Stromal cell of bone marrow (primary cell): Measurements from ENCODE around the gene TDRD12.

Source experiments
- DNase-seq: peaks from one replicate; pipeline ENCODE4 v3.0.0-alpha.2; 2012; ENCODE audit warnings: low read depth

The TDRD12 gene, protein sequence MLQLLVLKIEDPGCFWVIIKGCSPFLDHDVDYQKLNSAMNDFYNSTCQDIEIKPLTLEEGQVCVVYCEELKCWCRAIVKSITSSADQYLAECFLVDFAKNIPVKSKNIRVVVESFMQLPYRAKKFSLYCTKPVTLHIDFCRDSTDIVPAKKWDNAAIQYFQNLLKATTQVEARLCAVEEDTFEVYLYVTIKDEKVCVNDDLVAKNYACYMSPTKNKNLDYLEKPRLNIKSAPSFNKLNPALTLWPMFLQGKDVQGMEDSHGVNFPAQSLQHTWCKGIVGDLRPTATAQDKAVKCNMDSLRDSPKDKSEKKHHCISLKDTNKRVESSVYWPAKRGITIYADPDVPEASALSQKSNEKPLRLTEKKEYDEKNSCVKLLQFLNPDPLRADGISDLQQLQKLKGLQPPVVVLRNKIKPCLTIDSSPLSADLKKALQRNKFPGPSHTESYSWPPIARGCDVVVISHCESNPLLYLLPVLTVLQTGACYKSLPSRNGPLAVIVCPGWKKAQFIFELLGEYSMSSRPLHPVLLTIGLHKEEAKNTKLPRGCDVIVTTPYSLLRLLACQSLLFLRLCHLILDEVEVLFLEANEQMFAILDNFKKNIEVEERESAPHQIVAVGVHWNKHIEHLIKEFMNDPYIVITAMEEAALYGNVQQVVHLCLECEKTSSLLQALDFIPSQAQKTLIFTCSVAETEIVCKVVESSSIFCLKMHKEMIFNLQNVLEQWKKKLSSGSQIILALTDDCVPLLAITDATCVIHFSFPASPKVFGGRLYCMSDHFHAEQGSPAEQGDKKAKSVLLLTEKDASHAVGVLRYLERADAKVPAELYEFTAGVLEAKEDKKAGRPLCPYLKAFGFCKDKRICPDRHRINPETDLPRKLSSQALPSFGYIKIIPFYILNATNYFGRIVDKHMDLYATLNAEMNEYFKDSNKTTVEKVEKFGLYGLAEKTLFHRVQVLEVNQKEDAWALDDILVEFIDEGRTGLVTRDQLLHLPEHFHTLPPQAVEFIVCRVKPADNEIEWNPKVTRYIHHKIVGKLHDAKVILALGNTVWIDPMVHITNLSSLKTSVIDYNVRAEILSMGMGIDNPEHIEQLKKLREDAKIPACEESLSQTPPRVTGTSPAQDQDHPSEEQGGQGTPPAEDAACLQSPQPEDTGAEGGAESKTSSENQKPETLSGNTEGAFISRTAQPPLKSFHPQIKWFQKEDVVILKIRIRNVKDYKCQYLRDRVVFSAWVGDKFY (N-terminal part only)

DNA sequence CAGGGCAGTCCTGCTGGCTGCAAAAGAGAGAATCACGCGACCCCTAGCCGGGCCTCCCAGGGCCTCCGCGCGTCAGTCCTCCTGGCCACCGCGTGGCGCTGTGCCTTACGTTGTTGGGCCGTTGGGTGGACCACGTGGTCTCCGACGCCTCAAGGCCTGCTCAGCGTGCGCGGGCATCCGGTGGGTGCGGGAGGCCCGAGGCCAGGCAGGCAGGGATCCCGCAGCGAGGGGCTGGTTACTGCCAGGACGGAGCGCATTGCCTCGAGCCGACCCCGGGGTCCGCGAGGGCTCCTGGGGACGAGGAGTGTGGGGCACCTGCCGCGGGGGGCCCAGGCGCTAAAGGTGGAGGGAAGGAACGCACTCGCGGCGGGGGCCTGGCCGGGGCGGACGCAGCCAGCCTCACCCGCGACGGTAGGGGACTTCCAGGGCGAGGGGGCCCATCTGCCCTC is at the start of gene TDRD12:
Gene TDRD12, plus strand, starts transcription at position 157 of the 449 bp plus-strand sequence. CDS start 306 bp downstream, outside the sequence.
- DNase-seq: no peak

DNA sequence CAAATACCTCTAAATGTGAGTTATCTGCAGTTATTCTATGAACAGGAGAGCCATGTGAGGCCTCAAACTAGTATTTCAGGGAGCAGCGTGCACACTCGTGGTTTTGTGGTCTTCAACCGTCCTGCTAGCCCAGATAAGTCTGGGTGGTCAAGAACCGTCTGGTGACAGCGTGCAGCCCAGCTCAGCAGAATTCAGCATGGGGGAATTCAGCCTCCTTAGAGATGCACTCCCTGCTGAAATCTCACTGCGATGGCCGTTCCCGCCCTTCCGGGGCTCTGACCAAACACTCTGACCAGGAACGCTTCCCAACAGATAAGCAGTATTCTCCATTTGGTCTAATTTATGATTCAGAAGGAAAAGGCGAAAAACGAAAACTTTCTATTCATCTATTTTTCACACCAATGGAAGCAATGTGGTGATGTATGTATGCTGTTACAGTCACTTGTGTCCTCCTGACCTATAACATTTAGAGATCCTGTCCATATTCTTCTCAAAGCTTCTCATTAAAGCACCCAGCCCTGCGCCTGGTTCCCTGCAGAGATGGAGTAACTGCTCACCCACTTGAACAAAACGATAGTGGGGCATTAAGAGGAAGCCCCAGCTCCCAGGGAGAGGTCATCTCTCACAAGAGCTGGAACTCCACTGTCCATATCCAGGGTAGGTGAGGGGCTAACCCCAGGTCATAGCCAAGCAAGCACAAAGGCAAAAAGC is 47.5 kb upstream of the TDRD12 start:
- no peak for DNase-seq

DNA sequence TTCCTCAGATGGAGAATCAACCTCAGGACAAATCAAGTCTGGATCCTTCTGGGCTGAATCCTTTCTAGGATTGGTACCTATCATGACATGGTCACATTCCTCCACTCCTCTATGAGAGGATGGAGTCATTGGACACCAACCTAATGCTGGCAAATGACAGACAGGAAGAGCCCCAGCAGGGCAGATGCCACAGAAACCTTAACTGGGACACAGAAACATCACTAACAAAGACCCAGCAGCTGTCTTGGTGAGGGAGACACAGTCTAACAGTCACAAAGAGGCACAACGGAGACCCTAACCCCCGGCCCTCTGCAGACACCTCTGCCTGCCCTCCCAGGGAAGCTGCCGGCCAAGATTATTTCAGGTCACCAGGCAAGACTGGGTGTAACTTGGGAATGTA is 46.7 kb upstream of the TDRD12 start:
- DNase-seq: no peak

DNA sequence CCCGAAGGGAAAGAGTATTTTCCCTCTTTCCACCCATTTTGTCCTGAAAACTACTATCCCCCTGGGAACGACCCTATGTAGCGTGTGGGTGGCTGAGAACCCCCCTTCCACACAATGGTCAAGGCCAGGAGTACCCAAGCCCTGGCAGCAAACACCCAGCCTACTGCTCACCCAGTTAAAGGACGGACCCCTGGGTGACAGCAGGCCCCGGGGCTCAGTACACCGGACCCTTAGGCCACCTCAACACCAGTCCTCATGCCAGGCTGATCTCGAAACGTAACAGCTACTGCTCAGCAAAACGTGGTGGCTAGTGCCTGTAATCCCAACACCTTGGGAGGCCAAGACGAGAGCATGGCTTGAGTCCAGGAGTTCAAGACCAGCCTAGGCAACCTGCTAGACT is 46.0 kb upstream of the TDRD12 start:
- no peak for DNase-seq

DNA sequence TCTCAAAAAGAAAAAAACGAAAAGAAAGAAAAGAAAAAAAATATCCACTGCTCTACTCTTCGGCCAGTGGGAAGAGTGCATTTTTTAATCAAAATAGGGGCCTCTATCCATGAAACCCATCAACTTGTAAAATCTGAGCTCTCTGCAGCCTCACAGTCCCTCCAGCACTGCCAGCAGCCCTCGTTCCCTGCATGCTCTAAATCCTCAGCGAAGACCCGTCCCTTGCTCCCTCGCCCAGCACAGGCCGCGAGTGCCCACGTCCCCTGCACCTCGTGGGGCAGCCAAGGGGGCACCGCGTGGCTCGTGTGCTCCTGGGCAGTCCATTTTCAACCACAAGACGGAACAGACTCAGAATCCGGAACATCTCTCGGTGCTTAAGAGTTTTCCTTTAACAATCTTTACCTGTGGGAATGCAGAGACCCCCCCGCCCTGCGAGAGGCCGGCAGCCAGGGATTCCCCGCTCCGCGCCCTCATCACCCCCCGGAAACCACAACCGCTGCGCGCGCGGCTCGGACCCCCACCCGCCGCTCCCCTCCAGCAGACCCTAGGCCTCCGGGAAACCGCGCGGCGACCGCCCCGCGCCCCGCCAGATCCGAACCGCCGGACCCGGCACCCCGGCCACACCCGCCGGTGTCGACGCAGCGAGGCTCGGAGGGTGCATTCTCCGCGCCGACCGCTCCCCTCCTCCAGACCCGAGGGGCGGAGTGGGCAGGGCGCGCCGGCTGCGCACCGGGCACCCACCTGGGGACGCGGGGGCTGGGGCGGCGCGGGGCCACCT is 45.2 kb upstream of the TDRD12 start:
- DNase-seq: no peak

DNA sequence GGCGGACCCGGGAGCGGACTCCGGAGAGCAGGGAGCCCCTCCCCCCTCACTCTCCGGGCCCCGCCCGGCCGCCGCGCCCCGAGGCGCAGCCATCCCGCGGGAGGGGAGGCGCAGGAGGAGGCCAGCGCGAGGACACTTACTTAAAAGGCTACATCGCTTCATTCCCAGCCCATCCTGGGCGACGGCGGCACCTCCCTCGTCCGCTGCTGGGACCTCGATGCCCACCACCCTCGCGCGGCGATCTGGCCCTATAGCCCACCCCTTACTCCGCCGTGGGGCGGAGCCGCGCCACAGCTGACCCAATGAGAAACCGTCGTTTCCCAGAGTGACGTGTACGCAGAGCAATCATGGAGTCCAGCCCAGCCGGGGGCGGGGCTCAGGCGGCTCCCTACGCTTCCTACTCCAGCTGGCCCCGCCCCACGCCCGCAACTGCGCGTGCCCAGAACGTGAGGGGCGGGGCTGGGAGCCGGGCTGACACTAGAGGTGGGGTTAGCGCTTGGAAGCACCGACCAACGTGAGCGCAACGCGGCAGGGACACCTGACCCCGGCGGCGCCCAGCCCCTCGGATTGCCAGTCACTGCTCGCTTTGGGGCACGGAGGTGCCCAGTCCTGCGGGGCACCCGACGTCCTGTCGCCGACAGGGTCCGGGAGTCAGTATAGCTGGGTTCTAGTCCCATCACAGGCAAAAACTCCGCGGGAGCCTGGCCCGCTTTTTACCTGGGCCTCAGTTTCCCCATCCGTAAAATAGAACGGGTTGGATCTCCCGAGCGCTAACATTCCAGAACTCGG is 44.4 kb upstream of the TDRD12 start, which contains the start of gene ANKRD27:
Gene ANKRD27, minus strand, starts transcription at position 250 of the 789 bp plus-strand sequence. CDS start 16,165 bp downstream, outside the sequence.
- DNase-seq: peak; percentile 95

DNA sequence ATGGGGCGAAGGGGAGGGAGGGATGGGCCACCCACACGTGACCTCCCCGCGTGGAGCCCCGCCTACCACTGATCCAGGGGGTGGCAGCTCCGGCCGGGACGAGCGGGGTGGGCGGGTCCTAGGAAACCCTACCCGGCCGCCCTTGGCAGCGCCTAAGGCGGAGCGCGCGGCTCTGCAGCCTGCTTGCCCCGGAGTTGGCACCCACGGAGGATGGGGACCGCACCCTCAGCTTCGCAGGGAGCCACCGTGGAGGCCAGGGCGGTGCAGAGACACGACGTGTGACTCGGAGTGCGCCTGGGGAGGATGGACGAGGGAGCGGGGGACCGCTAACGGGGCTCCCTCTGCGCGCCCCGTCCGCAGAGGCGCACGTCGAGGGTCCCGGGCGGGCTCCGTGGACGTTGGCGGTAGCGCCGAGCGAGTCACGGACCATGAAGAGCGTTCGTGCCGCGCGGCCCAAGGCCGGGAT is 43.8 kb upstream of the TDRD12 start, which contains the start of gene RGS9BP:
Gene RGS9BP, plus strand, starts transcription at position 129 of the 466 bp plus-strand sequence. CDS start 416 bp downstream, outside the sequence.
- DNase-seq: peak; percentile 56

DNA sequence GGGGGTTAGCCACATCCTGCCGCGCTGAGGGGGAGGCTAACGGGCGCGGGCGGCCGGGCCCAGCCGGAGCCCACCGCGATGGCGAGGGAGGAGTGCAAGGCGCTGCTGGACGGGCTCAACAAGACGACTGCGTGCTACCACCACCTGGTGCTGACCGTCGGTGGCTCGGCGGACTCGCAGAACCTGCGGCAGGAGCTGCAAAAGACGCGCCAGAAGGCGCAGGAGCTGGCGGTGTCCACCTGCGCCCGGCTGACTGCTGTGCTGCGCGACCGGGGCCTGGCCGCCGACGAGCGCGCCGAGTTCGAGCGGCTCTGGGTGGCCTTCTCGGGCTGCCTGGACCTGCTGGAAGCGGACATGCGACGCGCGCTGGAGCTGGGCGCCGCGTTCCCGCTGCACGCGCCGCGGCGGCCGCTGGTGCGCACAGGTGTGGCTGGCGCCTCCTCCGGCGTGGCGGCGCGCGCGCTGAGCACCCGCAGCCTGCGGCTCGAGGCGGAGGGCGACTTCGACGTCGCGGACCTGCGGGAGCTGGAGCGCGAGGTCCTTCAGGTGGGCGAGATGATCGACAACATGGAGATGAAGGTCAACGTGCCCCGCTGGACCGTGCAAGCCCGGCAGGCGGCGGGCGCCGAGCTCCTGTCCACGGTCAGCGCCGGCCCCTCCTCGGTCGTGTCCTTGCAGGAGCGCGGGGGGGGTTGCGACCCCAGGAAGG is 43.2 kb upstream of the TDRD12 start:
- no peak for DNase-seq

DNA sequence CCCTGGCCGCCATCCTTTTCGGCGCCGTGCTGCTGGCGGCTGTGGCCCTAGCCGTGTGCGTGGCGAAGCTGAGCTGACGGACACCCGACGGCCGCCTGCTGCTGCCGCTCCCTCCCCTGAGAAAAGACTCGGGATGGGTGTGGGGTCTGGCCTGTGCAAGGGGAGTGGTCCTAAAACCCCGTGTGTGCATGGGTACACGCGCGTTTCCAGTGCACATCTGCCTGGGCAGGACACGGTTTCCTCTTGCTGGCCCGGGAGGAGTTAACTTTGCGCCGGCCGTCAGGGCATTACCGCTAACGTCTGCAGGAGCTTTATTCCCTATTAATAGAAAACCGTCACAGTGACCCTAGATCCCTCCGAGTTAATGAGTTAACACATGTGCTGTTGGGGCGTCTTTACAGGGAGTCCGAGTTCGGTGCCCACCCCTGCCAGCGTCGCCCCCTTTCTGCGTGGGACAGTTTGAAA is 42.6 kb upstream of the TDRD12 start:
- no peak for DNase-seq

DNA sequence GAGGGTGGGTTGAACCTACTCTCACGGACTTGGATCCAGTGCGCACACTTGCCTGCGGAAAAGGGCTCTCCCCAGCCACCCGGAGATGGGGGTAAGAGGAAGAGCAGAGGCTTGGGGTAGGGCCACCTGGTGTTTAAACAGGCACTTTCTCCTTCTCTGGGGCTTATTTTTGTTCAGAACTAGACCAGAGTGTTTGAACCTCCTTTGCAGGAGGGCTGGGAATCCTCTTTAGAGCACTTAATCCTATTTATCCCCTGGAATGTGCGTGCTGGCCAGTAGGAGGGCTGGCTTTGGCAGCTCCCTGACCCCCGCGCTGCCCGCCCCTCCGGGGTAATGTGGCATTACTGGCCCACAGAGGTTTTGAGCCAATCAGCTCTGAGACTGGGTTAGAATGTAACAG is 41.9 kb upstream of the TDRD12 start:
- DNase-seq: no peak

DNA sequence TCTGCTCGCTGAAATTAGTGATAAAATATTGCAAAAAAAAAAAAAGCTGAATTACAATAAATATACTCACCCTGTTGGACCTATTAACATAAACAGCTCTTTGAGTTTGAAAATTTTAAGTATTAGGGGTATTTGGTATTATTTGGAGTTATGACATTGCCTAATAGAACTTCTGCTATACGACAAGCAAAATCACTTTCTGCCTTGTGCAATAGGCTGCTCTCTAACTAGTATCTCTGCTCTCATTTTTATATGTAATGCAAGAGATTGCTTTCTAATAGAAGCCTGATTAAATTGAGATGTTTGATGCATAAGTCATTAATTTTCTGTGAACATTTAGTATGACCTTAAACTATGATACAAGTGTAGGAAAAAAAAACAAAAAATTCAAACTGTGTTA is 38.6 kb upstream of the TDRD12 start:
- DNase-seq: no peak

DNA sequence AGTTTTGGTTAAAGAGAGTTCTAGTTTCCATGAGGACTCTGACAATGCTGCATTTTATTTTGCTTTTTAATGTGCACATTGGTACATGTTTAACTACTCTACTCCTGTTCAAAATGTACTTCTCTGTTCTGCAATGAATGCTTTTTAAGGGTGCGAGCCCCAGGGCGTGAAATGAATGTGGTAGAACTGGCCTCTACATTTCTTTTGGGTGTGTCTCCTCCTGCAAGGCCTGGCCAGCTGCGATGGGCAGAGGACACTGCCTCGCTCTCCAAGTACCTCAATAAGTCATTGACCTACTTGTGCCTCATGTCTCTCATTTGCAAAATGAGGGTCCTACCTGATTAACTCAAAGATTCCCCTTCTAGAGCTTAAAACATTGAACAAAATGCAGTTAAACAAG is 37.2 kb upstream of the TDRD12 start:
- DNase-seq: no peak

DNA sequence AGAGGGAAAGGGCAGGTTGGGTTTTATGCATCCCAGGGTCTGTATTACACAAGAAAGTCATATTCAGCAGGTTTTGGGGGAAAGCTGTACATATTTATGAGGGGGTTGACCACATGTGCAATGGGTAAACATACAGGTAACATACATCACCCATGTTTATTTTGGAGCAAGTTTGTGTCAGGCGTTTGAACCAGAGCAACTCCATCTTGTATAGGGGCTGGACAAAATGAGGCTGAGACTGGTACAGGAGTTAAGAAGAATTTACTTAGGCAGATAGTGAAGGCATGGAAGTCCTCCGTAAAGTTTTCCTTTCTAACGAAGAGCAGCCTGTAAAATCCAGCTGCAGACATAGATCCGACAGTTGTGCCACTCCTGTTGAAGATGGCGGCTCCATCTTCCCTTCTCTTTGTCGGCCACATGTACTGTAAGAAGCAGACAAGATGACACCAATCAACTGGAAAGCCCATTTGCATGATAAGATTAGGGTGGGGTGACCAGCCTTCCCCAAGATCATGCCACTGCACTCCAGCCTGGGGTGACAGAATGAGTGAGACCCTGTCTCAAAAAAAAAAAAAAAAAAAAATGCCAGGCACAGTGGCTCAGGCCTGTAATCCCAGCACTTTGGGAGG is 32.6 kb upstream of the TDRD12 start:
- no peak for DNase-seq

DNA sequence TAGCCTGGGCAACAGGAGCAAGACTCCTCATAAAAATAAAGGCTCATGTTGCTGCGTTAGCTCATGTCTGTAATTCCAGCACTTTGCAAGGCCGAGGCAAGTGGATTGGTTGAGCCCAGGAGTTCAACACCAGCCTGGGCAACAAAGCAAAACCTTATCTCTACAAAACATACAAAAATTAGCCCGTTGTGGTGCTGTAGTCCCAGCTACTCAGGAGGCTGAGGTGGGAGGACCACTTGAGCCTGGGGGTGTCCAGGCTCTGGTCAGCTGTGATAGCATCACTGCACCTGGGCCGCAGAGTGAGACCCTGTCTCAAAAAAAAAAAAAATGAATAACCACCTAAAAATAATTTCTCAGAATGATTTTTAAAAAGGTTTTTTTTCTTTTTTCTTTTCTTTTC is 31.9 kb upstream of the TDRD12 start:
- DNase-seq: no peak

DNA sequence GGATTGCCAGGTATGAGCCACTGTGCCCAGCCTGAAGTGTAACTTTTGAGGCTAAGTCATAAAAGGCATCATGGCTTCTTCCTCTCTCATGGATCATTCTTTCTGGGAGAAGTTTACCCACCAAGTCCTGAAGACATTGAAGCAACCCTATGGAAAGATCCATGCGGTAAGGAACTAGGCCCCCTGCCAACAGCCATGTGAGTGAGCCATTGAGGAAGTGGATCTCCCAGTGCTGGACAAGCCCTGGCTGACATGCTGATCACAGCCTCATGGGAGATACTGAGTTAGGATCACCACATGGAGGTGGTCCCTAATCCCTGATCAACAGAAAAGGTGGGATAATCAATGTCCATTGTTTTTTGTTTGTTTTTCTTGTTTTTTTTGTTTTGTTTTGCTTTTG is 31.3 kb upstream of the TDRD12 start:
- no peak for DNase-seq

DNA sequence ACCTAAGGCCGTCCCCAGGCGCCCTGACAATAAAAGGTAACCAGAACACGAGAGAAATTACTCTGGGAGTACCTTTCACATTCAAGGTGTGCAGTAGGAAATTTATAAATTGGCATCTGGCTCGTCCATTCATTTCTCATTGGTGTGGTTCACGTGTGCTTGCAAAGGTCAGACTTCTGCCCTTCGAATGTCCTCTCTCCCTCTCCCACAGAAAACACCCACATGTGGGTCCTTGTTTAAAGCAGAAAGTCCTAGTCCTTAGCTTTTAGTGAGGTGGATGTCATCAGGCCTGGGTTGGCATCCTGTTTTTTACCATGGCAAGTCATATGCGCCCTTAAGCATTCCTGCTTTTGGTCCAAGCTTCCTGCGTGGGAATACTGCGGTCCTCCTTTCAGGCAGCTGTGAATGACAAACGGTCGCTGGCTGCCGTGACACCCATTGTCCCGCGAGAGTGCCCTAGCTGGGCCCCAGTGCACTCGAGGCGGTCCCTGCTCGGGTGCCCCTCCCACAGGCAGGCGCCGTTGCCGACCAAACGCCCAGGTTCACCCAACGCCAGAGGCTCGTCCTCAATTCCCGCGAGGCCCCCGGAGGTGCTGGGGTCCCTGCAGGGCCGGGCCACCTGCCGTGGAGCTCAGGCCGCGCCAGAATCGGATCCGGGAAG is 28.1 kb upstream of the TDRD12 start, which contains the start of gene NUDT19:
Gene NUDT19, plus strand, starts transcription at position 531 of the 661 bp plus-strand sequence. CDS start 140 bp downstream, outside the sequence.
- peak; percentile 60 for DNase-seq

DNA sequence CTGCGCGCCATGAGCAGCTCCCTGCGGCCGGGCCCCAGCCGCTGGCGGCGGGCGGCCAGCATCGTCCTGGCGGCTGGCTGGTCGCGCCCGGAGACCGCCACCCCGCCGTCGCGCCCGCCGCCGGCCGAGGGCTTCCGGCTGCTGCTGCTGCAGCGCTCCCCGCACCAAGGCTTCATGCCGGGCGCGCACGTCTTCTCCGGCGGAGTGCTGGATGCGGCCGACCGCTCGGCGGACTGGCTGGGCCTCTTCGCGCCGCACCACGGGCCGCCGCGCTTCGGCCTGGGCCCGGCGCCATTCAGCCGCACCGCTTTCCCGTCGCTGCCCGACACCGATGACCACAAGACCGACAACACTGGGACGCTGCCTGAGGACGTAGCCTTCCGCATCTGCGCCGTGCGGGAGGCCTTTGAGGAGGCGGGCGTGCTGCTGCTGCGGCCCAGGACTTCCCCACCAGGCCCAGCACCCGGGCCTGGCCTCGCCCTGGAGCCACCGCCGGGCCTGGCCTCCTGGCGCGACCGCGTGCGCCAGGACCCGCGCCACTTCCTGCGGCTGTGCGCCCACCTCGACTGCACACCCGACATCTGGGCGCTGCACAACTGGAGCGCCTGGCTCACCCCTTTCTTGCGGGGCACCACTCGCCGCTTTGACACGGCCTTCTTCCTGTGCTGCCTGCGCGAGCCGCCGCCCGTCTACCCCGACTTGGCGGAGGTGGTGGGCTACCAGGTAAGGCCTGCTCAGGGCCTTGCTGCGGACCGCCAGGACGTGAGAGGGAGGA is 27.4 kb upstream of the TDRD12 start:
- DNase-seq: peak; percentile 38
